ENCODE measurements around the gene TLCD4. TPM values are rescaled to one million over a fixed set of nuclear protein-coding genes. Genes with fewer than 3 reads are reported as not detected.

TLCD4 gene
- total and polyA plus RNA-seq, 10 of the 15 experiments (the other 5 are each of a cell fraction or from before 2014, with no cell fraction given), result under 0.01 to 0.10 (median 0.04) TPM; not detected in 5

- ChIA-PET SMC1A (ENCODE audit: uncharacterized antibody, unreplicated experiment) (no interaction called here), RAD21 (ENCODE audit: unreplicated experiment) (no interaction called here), POLR2A (no interaction called here), CTCF (interaction anchor here (0.5 kb wide), 1 partner anchor 127 kb away, joined by 3 read pairs; no protein-coding TSS in a partner anchor)
- H3K27ac ChIP-seq (ENCODE audit: control insufficient read depth, insufficient read depth), result no peak overlapping the region
- no peaks in the 10 kb centered on the region for H3K36me3 ChIP-seq (ENCODE audit: control insufficient read depth in 2 of 2, insufficient read depth in 2 of 2, low read length in 1 of 2)
- 48% methylated on average over 2 of the region's 2 CpGs for WGBS (ENCODE audit: insufficient coverage, insufficient replicate concordance, low lambda C conversion rate, missing lambda C conversion rate)
- H3K27me3 ChIP-seq (replicated peaks in 1 of 2; ENCODE audit: control insufficient read depth in 2 of 2, insufficient read depth in 2 of 2, low read length in 1 of 2), result no peaks in the 10 kb centered on the region
- H3K4me1 ChIP-seq (ENCODE audit: control insufficient read depth, insufficient read depth, low read length), result no peaks in the 10 kb centered on the region
- no peak overlapping the region for H2AFZ ChIP-seq (ENCODE audit: control insufficient read depth, low read depth, low read length)
- H3K4me2 ChIP-seq (ENCODE audit: control insufficient read depth, insufficient read depth), result no peak overlapping the region
- no peaks in the 10 kb centered on the region for H3K79me2 ChIP-seq (ENCODE audit: control insufficient read depth, insufficient read depth, low read length)
- no peak for ATAC-seq
- no peak for TF ChIP-seq MEF2B (IDR thresholded peaks at IDR 0.05; ENCODE audit: partially characterized antibody, poor library complexity, severe bottlenecking)
- H4K20me1 ChIP-seq (ENCODE audit: control insufficient read depth, insufficient read depth), result no peaks in the 10 kb centered on the region
- no peak overlapping the region for H3K4me3 ChIP-seq
- no peaks in the 10 kb centered on the region for H3K9me3 ChIP-seq (replicated peaks; ENCODE audit: control insufficient read depth, insufficient read depth, low read length)
- intact Hi-C loops (cut with micrococcal nuclease; ENCODE audit: unreplicated experiment), result no loop called here
- DNase-seq (ENCODE audit: low read depth, low spot score), result no peak
- BruUV-seq (replicated peaks), result no TSS peak
- no peak for FAIRE-seq
- H3K9ac ChIP-seq (ENCODE audit: control insufficient read depth, insufficient read depth, low read length), result no peak overlapping the region
- in situ Hi-C loops (cut with MboI), result no loop called here
Observed at GRCh38 chr1:95108792-95109191, 8.4 kb upstream of the TLCD4 start.

- DNase-seq (ENCODE audit: low read depth, low spot score) (no peak), ATAC-seq (no peak), FAIRE-seq (no peak)
- Histone ChIP-seq H3K27ac (ENCODE audit: control insufficient read depth, insufficient read depth) (no peak overlapping the region), H3K9me3 (replicated peaks; ENCODE audit: control insufficient read depth, insufficient read depth, low read length) (no peaks in the 10 kb centered on the region), H2AFZ (ENCODE audit: control insufficient read depth, low read depth, low read length) (no peak overlapping the region), H3K4me2 (ENCODE audit: control insufficient read depth, insufficient read depth) (no peak overlapping the region), H3K27me3 (replicated peaks in 1 of 2; ENCODE audit: control insufficient read depth in 2 of 2, insufficient read depth in 2 of 2, low read length in 1 of 2) (no peaks in the 10 kb centered on the region), H3K79me2 (ENCODE audit: control insufficient read depth, insufficient read depth, low read length) (no peaks in the 10 kb centered on the region), H3K4me3 (no peak overlapping the region), H3K36me3 (ENCODE audit: control insufficient read depth in 2 of 2, insufficient read depth in 2 of 2, low read length in 1 of 2) (no peaks in the 10 kb centered on the region), H3K4me1 (ENCODE audit: control insufficient read depth, insufficient read depth, low read length) (no peaks in the 10 kb centered on the region), H4K20me1 (ENCODE audit: control insufficient read depth, insufficient read depth) (no peaks in the 10 kb centered on the region), H3K9ac (ENCODE audit: control insufficient read depth, insufficient read depth, low read length) (no peak overlapping the region)
- RAD21 ChIA-PET (ENCODE audit: unreplicated experiment), result no interaction called here
- no TSS peak for BruUV-seq (replicated peaks)
- no peak for TF ChIP-seq ELK1 (IDR thresholded peaks at IDR 0.05; ENCODE audit: low read depth, low read length)
- TF ChIP-seq WRNIP1 (IDR thresholded peaks at IDR 0.05; ENCODE audit: borderline replicate concordance, low read depth, low read length), result no peak
- TF ChIP-seq PAX8 (IDR thresholded peaks at IDR 0.05), result no peak
- TF ChIP-seq DPF2 (IDR thresholded peaks at IDR 0.05), result no peak
- TF ChIP-seq NBN (IDR thresholded peaks at IDR 0.05), result no peak
- no peak for TF ChIP-seq ZBTB33 (IDR thresholded peaks at IDR 0.05)
- no peak for TF ChIP-seq GABPA (IDR thresholded peaks at IDR 0.05; ENCODE audit: low read depth)
- no peak for TF ChIP-seq SREBF2 (IDR thresholded peaks at IDR 0.05; ENCODE audit: low read length)
- POLR2A ChIA-PET, result interaction anchor here (0.7 kb wide), 1 partner anchor 24 kb away, joined by 6 read pairs; no protein-coding TSS in a partner anchor
- whole genome bisulfite sequencing (ENCODE audit: insufficient coverage, insufficient replicate concordance, low lambda C conversion rate, missing lambda C conversion rate), result 27% methylated on average over 1 of the region's 1 CpG
- SMC1A ChIA-PET (ENCODE audit: uncharacterized antibody, unreplicated experiment), result no interaction called here
- in situ Hi-C loops (cut with MboI), result no loop called here
- intact Hi-C loops (cut with micrococcal nuclease; ENCODE audit: unreplicated experiment), result no loop called here
- CTCF ChIA-PET, result no interaction called here
Observed at GRCh38 chr1:95111014-95111413, 6.1 kb upstream of the TLCD4 start.

Data from GM12878 (cell line).